ENCODE measurements around the gene INPP5F.
A peak's percentile ranks its signal among the peaks of the same experiment; 100 is the strongest.

Gene INPP5F

GRCh38 chr10:119845656-119846055 is 119.8 kb downstream of the INPP5F start:
- Histone ChIP-seq H4K12ac (ENCODE audit: low read depth, low read length) (no peak overlapping the region), H2BK12ac (ENCODE audit: low read length) (no peak overlapping the region), H3K14ac (ENCODE audit: low read length) (no peak overlapping the region), H3K36me3 (ENCODE audit: control insufficient read depth in 1 of 2, insufficient read depth in 2 of 2, low read length in 2 of 2) (peaks cover 20 to 41% of the 10 kb centered on the region in 2 experiments), H3K79me1 (ENCODE audit: low read length) (peaks cover 4% of the 10 kb centered on the region), H3K9ac (ENCODE audit: low read length) (no peak overlapping the region), H3K18ac (ENCODE audit: low read length) (no peak overlapping the region), H4K91ac (ENCODE audit: low read depth, low read length) (no peak overlapping the region), H2AFZ (ENCODE audit: insufficient read depth, low read length, poor library complexity) (no peak overlapping the region), H3K4me2 (ENCODE audit: low read length) (no peak overlapping the region), H2AK5ac (ENCODE audit: low read length) (no peak overlapping the region), H3K27ac (ENCODE audit: low read depth, low read length) (no peak overlapping the region), H3K4me1 (ENCODE audit: control insufficient read depth in 1 of 2, insufficient read depth in 2 of 2, low read length in 2 of 2) (peaks cover 4 to 10% of the 10 kb centered on the region in 2 experiments), H2BK120ac (ENCODE audit: insufficient read depth, low read length, poor library complexity) (no peak overlapping the region), H3K27me3 (ENCODE audit: insufficient read depth, low read length) (no peaks in the 10 kb centered on the region), H3K4me3 (ENCODE audit: low read depth, low read length) (no peak overlapping the region), H3K23ac (ENCODE audit: low read length) (no peak overlapping the region), H2BK5ac (ENCODE audit: low read depth, low read length, poor library complexity) (no peak overlapping the region), H3K79me2 (ENCODE audit: control insufficient read depth, insufficient read depth, low read length, poor library complexity) (peaks cover 3% of the 10 kb centered on the region), H3K4ac (ENCODE audit: low read depth, low read length) (no peak overlapping the region), H4K8ac (ENCODE audit: low read depth, low read length) (no peak overlapping the region), H3K9me3 (ENCODE audit: insufficient read depth, low read depth, low read length) (no peaks in the 10 kb centered on the region)
- no CpG with 5 or more reads among the region's 1 CpG for WGBS (ENCODE audit: extremely low coverage, insufficient coverage, insufficient read length)
- no peak for DNase-seq

GRCh38 chr10:119849031-119849789 is 123.4 kb downstream of the INPP5F start:
- WGBS (ENCODE audit: extremely low coverage, insufficient coverage, insufficient read length): no CpG with 5 or more reads among the region's 6 CpGs
- H2AK5ac ChIP-seq (ENCODE audit: low read length): peak overlapping the region; percentile 39

DNA sequence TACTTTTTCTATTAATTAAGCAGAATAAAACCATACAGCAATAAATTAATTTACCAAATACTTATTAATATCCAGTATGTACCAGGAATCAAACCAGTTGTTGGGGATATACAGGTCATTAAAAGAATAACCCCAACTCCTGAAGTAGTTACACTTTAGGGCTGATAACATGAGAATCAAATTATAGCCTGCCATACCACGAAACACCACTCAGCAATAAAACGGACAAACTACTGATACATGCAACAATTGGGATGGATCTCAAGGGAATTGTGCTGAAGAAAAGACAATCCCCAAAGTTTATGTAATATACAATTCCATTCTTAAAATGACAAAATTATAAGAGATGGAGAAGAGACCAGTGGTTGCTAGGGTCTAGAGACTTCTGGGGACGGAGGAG is 124.1 kb downstream of the INPP5F start:
- H3K9ac ChIP-seq (ENCODE audit: low read length): no peak overlapping the region
- DNase-seq: no peak
- peaks cover 4 to 10% of the 10 kb centered on the region in 2 experiments for H3K4me1 ChIP-seq (ENCODE audit: control insufficient read depth in 1 of 2, insufficient read depth in 2 of 2, low read length in 2 of 2)
- no peak overlapping the region for H2BK120ac ChIP-seq (ENCODE audit: insufficient read depth, low read length, poor library complexity)
- H3K27ac ChIP-seq (ENCODE audit: low read depth, low read length): no peak overlapping the region
- H4K8ac ChIP-seq (ENCODE audit: low read depth, low read length): no peak overlapping the region
- no peak overlapping the region for H2BK5ac ChIP-seq (ENCODE audit: low read depth, low read length, poor library complexity)
- H4K91ac ChIP-seq (ENCODE audit: low read depth, low read length): no peak overlapping the region
- no peak overlapping the region for H2AK5ac ChIP-seq (ENCODE audit: low read length)
- no peak overlapping the region for H3K23ac ChIP-seq (ENCODE audit: low read length)
- peaks cover 19 to 23% of the 10 kb centered on the region in 2 experiments for H3K36me3 ChIP-seq (ENCODE audit: control insufficient read depth in 1 of 2, insufficient read depth in 2 of 2, low read length in 2 of 2)
- H2AFZ ChIP-seq (ENCODE audit: insufficient read depth, low read length, poor library complexity): no peak overlapping the region
- no peak overlapping the region for H4K12ac ChIP-seq (ENCODE audit: low read depth, low read length)
- no CpG with 5 or more reads among the region's 3 CpGs for WGBS (ENCODE audit: extremely low coverage, insufficient coverage, insufficient read length)
- H3K9me3 ChIP-seq (ENCODE audit: insufficient read depth, low read depth, low read length): no peaks in the 10 kb centered on the region
- H3K79me2 ChIP-seq (ENCODE audit: control insufficient read depth, insufficient read depth, low read length, poor library complexity): peaks cover 3% of the 10 kb centered on the region
- no peak overlapping the region for H3K14ac ChIP-seq (ENCODE audit: low read length)
- H3K4me3 ChIP-seq (ENCODE audit: low read depth, low read length): no peak overlapping the region
- no peak overlapping the region for H2BK12ac ChIP-seq (ENCODE audit: low read length)
- H3K79me1 ChIP-seq (ENCODE audit: low read length): peaks cover 4% of the 10 kb centered on the region
- H3K4me2 ChIP-seq (ENCODE audit: low read length): no peak overlapping the region
- no peak overlapping the region for H3K4ac ChIP-seq (ENCODE audit: low read depth, low read length)
- no peak overlapping the region for H3K18ac ChIP-seq (ENCODE audit: low read length)
- no peaks in the 10 kb centered on the region for H3K27me3 ChIP-seq (ENCODE audit: insufficient read depth, low read length)

More at GRCh38 chr10:119849031-119849789, 123.4 kb downstream of the INPP5F start:
- Histone ChIP-seq H3K14ac (ENCODE audit: low read length) (peak overlapping the region; percentile 25), H3K79me2 (ENCODE audit: control insufficient read depth, insufficient read depth, low read length, poor library complexity) (peaks cover 3% of the 10 kb centered on the region), H3K4me3 (ENCODE audit: low read depth, low read length) (no peak overlapping the region), H3K36me3 (ENCODE audit: control insufficient read depth in 1 of 2, insufficient read depth in 2 of 2, low read length in 2 of 2) (peaks cover 21 to 29% of the 10 kb centered on the region in 2 experiments), H3K79me1 (ENCODE audit: low read length) (peaks cover 4% of the 10 kb centered on the region), H3K9ac (ENCODE audit: low read length) (no peak overlapping the region), H3K9me3 (ENCODE audit: insufficient read depth, low read depth, low read length) (no peaks in the 10 kb centered on the region), H2AFZ (ENCODE audit: insufficient read depth, low read length, poor library complexity) (no peak overlapping the region), H4K91ac (ENCODE audit: low read depth, low read length) (peak overlapping the region; percentile 42), H3K27ac (ENCODE audit: low read depth, low read length) (peak overlapping the region; percentile 71), H3K23ac (ENCODE audit: low read length) (no peak overlapping the region), H3K27me3 (ENCODE audit: insufficient read depth, low read length) (no peaks in the 10 kb centered on the region), H3K4me1 (ENCODE audit: control insufficient read depth in 1 of 2, insufficient read depth in 2 of 2, low read length in 2 of 2) (peaks cover 4 to 10% of the 10 kb centered on the region in 2 experiments), H4K8ac (ENCODE audit: low read depth, low read length) (no peak overlapping the region), H2BK12ac (ENCODE audit: low read length) (peak overlapping the region; percentile 34), H2BK5ac (ENCODE audit: low read depth, low read length, poor library complexity) (peak overlapping the region; percentile 43), H3K4me2 (ENCODE audit: low read length) (peak overlapping the region; percentile 39), H4K12ac (ENCODE audit: low read depth, low read length) (no peak overlapping the region), H2BK120ac (ENCODE audit: insufficient read depth, low read length, poor library complexity) (no peak overlapping the region), H3K18ac (ENCODE audit: low read length) (no peak overlapping the region), H3K4ac (ENCODE audit: low read depth, low read length) (no peak overlapping the region)
- DNase-seq: peak; percentile 57 to 60

DNA sequence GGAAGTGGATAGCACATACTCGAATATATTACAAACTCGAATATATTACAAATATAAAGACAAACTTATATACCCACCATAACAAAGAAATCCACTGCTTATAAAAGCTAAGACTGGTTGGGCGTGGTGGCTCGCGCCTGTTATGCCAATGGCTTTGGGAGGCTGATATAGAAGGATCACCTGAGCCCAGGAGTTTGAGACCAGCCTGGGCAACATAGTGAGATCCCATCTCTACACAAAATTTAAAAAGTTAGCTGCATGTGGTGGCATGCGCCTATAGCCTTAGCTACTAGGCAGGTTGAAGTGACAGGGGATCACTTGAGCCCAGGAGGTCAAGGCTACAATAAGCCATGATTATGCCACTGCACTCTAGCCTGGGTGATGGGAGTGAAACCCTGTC is 126.4 kb downstream of the INPP5F start:
- Histone ChIP-seq H3K36me3 (ENCODE audit: control insufficient read depth in 1 of 2, insufficient read depth in 2 of 2, low read length in 2 of 2) (peaks cover 19 to 26% of the 10 kb centered on the region in 2 experiments), H3K27ac (ENCODE audit: low read depth, low read length) (no peak overlapping the region)
- WGBS (ENCODE audit: extremely low coverage, insufficient coverage, insufficient read length): no CpG with 5 or more reads among the region's 6 CpGs

More for the DNA sequence above, 126.4 kb downstream of the INPP5F start:
- H3K4ac ChIP-seq (ENCODE audit: low read depth, low read length): no peak overlapping the region
- no peak overlapping the region for H3K4me2 ChIP-seq (ENCODE audit: low read length)
- H2AFZ ChIP-seq (ENCODE audit: insufficient read depth, low read length, poor library complexity): no peak overlapping the region
- no peak overlapping the region for H2AK5ac ChIP-seq (ENCODE audit: low read length)
- peaks cover 3% of the 10 kb centered on the region for H3K79me2 ChIP-seq (ENCODE audit: control insufficient read depth, insufficient read depth, low read length, poor library complexity)
- no peak overlapping the region for H4K91ac ChIP-seq (ENCODE audit: low read depth, low read length)
- H2BK120ac ChIP-seq (ENCODE audit: insufficient read depth, low read length, poor library complexity): no peak overlapping the region
- no peak for DNase-seq
- no peaks in the 10 kb centered on the region for H3K9me3 ChIP-seq (ENCODE audit: insufficient read depth, low read depth, low read length)
- peaks cover 4% of the 10 kb centered on the region for H3K79me1 ChIP-seq (ENCODE audit: low read length)
- H4K8ac ChIP-seq (ENCODE audit: low read depth, low read length): no peak overlapping the region
- no peaks in the 10 kb centered on the region for H3K27me3 ChIP-seq (ENCODE audit: insufficient read depth, low read length)
- no peak overlapping the region for H3K18ac ChIP-seq (ENCODE audit: low read length)
- no peak overlapping the region for H2BK12ac ChIP-seq (ENCODE audit: low read length)
- H3K9ac ChIP-seq (ENCODE audit: low read length): no peak overlapping the region
- H3K4me3 ChIP-seq (ENCODE audit: low read depth, low read length): no peak overlapping the region
- H3K4me1 ChIP-seq (ENCODE audit: control insufficient read depth in 1 of 2, insufficient read depth in 2 of 2, low read length in 2 of 2): peaks cover 4 to 10% of the 10 kb centered on the region in 2 experiments
- no peak overlapping the region for H2BK5ac ChIP-seq (ENCODE audit: low read depth, low read length, poor library complexity)
- H3K23ac ChIP-seq (ENCODE audit: low read length): no peak overlapping the region
- no peak overlapping the region for H3K14ac ChIP-seq (ENCODE audit: low read length)
- H4K12ac ChIP-seq (ENCODE audit: low read depth, low read length): no peak overlapping the region
